ENCODE measurements around the gene FANCC.

The FANCC gene

DNA sequence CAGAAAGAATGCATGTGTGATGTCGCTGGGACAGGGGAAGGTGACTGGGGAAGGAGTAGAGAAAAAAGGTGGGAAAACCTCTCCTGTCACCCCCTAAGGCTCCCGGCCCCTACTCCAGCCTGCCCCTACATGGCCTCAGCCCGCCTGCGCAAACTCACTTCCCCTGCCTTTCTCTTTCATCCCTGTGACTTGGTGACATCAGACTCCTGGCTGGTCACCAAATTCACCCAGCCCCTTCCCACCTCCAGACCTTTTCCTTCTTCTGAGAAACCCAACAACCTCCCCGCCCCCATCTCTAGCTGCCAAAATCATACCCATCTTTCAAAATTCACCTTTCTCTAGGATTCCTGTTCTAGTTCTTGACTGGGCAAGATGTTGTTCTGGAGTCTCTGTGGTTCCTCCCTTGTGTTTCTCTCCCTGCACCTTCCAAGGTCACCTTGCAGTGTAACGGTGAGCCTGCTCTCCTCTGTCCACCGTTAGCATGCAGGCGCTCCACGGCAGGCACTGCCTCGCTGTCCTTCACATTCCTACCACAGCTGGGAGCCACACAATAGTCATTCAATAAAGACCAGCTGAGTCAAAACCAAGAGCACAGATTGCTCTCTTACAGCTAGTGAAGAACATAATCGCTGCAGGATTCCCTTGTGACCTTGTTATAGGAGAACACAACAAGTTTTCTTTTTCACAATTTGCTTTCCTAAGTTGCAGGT, 134.5 kb downstream of the FANCC start:
- no peak for DNase-seq

DNA sequence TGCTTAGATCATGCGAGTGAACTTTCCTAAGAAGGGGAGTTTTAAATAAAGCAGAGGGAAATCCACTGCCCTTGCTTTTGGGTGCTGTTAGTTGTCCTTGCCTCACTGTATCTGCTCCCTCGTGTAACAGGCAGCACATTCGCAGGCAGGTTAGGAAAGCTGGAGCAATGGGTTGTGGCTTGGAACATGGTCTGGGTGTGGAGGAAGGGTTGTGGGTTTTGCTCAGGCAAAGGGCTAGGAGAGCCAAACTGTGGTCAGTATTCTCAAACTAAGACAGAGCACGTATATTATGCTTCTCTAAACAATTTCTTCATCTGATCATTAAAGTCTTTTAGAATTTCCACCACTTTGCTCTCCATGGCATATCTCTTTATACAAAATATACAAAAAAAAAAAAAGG, 135.7 kb downstream of the FANCC start:
- no peak for DNase-seq

DNA sequence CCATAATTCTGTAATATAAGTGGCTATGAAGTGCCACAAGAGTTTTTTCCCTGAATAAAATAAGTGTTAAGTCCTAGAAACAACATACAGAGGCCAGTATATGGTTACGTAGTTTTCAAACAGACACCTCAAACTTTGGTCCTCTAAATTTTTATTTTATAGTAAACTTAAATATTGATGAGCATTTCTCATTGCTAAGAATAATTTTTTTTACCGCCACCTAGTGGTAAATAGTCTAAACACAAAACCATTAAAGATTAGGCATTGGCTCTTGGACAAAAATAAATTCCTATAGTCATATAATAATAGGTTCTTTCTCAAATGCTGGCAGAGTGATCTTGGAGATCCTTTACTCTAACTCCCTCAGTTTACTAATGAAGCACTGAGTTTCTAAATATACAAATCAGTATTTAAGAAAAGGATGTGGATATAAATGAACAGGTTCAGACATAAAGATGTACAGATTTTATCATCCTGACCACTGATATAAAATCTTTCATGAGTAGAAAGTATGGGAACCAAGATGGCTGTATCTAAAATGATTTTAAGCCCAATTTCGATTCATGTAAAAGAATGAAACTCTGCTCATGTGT, 136.2 kb downstream of the FANCC start:
- DNase-seq = no peak

DNA sequence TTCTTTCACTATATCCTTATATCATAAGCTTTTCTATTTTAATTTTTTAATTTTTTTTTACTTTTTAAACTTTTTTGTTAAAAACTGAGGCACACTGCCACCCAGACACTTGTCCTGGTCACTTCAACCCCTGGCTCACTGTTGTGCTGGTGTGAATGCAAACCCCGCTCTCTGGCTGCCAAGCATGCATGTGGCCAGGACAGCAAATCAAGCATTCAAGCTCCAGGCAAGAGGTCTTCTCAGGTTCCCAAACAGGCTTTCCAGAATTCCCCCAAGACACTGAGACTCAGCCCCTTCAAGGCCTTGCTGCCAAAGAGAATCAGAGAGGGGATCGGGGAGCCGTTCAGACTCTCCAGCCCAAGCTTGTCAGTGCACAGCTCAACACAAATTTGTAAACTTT, 139.9 kb downstream of the FANCC start:
- DNase-seq = no peak

DNA sequence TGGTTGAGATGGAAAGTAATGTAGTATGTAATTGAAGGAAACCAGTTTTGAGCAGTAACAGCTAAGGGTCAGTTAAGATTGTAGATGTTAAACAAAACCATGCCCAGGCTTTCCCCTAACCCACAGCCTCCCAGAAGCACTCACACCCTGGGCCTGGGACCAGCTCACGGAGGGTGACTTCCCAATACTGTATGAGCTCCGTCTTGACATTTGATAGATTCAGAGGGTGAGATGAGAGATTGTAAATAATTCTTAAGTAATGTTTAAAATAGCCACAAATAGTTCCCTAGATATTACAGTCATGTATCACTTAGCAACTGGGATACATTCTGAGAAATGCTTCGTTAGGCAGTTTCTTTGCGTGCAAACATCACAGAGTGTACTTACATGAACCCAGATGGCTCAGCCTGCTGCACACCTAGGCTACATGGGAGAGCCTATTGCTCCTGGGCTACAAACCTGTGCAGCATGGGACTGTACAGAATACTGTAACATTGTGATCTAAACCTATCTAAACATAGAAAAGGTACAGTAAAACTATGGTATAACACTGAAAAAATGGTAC, 140.7 kb downstream of the FANCC start:
- no peak for DNase-seq

DNA sequence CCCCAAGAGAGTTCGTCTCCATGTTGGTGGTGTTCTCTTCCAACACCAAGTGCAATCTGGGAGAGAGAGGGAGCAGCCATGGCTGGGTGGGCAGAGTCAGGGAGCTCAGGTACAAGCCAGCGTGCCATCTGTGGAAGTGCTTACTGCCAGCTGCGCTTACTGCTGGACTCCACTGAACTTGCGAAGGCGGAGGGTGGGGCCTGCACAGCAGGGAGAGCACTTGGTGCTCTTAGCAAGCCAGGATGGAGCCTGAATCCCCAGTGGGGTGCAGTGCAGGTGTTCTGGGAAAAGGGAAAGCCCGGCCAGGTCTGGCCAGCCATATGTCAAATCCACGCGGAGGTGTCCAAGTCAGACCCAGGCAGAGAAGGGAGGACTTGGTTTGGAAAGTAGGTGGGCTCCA, 142.0 kb downstream of the FANCC start:
- DNase-seq = no peak

DNA sequence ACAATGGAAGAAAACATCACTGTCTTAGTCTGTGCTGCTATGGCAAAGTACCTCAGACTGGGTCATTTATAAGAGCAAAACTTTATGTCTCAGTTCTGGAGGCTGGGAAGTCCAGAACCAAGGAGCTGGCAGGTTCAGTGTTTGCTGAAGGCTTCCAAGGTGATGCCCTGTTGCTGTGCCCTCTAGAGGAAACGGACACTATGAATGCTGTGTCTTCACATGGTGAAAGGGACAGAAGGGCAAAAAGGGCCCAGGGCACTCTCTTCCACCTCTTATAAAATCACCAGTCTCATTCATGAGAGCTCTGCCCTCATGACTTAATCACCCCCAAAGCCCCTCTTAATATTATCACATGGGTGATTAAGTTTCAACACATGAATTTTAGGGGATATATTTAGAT, 143.5 kb downstream of the FANCC start:
- no peak for DNase-seq

DNA sequence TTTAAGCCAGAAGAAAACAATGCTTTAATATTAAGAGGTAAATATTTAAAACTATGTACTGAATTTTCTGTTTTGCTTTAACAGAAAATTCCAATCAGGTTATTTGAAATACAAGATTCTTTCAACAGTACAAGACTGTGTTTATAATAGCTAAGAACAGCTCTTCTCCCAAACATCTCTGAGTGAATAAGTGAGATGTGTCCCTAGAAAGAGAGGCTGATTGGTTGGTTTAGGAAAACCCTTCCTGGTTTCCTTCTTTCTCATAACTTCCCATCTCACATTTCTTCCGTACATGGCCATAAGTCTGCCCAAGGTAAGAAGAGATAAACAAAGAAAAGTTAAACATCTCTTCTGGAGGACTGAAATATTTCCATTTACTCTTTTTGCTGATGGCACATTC, 145.9 kb downstream of the FANCC start:
- DNase-seq = no peak

DNA sequence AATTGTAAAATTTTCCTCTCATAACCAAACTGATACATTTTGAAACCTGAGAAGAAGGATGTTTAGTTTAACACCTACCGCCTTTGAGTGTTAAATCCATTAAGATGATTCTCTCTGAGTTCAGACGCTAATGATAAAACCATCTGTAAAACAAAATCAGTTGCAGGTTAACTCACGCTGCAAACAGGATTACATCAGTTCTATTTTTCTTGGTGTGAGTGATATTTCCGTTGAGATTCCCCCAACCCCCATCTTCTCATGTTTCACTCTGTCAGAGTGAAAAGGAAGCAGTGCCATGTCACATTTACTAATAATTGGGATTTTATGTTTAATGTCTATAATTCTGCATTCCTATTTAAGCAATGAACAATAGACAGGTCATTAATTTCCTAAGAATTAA, 146.5 kb downstream of the FANCC start:
- DNase-seq = no peak

DNA sequence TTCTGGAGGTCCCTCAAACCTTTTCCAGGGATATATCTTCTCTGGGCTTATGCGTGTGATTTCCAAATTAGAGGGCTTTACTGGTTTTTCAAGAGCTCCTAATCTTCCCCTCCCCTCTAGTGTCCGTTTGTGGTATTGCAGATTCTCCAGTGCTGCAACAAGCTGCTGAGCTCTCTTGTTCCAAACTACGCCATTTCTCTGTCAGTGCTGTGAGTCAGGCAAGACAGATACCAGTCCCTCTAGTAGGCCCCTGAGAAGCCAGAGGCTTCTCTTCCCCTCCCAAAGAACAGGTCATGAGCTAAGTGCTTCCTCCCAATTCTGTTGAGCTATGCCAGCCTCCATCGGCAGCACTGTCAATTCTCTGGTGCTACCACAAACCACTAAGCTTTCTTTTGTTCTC, 149.5 kb downstream of the FANCC start:
- peak; percentile 38 for DNase-seq

DNA sequence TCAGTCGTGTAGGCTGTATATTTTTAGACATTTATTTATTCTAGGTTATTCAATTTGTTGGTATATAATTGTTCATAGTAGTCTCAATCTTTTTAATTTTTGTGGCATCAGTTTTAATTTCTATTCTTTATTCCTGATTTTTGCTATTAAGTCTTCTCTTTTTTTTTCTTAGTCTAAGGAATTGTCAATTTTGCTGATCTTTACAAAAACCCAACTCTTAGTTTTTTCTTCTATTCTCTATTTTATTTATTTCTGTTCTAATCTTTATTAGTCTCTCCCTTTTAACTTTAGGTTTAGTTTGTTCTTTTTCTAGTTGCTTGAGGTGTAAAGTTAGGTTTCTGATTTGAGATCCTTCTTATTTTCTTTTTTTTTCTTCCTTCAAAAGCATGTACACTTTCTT, 152.5 kb downstream of the FANCC start:
- DNase-seq = no peak

DNA sequence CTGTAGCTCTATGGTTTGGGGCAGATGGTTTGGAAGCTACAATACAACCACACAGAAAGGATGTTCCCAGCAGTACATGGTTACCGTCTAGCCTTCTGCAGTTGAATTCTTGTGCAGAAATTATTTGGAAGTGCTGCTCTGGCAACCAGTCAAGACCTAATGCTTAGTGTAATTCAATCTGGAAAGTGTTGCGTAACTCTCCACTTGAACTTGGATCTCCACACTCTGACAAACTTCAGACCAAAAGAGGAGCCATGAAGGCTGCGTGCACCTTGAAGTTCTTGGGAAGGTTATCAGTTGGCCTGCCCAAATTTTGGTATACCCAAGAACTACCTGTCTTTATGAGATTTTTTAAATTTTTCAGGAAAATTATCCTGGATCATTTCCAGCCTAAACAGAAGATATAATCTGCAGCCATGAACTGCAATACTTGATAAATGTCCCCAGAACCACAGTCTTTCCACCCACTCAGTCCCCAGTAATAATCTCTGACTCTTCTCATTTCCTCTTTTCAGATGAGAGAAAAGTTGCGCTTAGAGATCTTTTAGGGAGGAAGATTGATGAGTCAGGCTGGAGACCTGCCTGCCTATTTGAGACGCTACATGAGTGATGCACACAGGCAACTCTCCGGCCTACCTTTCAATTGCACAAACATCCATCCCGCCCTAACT, 159.9 kb downstream of the FANCC start:
- DNase-seq = no peak

DNA sequence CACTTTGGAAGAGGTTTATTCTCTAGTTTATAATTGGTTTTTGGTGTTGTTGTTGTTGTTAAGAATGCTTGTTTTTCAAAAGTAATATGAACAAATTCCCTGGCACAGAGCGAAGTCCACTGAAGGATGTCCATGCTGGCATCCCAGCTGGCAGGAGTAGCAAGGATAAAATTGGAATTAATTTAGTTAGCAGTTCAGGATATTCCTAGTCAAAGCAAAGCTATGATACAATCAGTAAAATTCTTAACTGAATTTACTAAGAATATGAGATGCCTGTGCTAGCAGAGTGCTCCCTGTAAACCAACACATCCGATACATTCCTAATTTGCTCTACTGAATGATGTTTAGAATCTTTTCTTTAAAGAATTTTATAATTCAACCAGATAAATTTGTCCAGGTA, 161.4 kb downstream of the FANCC start:
- DNase-seq = no peak

DNA sequence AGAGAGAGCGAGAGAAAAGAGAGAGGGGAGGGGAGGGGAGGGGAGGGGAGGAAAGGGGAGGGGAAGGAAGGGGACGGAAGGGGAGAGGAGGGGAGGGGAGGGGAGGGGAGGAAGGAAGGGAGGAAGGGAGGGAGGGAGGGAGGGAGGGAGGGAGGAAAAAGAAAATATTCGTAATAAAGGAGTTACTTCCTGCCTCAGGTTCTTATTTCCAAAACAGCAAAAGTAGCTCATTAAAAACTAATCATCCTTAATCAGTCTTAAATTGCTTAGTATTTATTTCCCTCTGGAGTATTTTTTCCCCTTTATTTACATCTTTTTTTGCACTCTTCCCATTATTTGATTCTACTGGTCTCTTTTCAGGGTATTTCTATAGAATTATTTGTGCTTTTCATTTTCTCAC, 162.3 kb downstream of the FANCC start:
- DNase-seq = no peak

DNA sequence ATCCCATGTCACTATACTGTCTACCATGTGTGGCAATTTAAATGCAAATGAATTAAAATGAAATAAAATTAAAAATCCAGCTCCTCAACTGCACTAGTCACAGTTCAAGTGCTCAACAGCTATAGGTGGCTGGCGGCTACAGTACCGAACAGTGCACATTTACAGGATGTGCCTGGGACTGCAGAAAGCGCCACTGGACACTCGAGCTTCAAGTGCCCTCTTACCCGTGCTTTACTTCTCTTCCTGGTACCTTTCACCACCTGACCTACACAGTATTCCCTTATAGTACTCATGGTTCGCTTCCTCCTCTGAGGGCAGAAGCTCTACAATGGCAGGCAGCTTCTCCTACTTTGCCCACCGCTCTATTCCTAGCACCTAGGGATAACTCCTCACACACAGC, 166.6 kb downstream of the FANCC start:
- no peak for DNase-seq

DNA sequence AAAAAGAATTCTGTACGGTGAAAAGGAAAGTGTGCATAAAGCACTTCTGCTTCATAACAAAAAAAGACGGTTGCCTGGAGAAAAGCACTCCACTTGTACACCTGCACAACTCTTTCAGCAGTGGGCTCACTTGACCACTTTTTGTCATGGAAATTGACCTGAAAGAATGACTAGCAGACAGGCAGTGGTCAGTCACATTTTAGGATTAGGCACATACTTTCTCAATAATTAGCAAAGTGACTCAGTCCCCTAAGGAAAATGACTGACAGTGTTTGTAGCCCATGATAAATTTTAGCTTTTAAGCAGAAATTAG, 169.3 kb downstream of the FANCC start:
- no peak for DNase-seq

DNA sequence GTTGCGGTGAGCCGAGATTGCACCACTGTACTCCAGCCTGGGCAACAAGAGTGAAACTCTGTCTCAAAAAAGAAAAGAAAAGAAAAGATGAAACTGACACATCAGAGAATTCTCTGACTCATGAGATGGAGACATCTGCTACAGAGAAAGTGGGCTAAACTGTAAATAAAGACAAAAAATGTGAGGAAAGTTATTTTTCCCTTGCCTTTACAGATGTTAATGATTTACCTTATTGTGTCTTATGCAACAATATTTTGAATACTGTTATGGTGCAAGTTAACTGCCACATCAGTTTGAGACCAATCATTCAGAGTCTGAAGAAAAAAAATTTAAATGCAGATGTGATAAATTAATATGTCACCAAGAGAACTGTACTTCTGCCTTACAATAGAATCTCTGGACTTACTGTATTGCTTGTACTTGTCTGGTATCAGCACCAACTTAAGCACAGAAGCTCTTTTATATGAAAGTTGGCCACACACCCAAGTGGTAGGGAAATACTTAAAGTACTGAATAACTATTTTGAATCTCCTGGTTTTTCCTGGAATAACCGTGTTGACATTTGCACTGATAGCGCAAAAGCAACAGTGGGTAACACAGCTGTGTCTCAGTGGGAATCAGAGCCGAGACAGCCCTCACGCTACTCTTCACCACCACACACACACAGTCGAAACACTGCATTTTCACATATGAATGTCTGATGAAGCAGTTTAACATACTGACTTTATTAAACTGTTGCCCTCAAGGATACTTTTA, 169.9 kb downstream of the FANCC start:
- no peak for DNase-seq

DNA sequence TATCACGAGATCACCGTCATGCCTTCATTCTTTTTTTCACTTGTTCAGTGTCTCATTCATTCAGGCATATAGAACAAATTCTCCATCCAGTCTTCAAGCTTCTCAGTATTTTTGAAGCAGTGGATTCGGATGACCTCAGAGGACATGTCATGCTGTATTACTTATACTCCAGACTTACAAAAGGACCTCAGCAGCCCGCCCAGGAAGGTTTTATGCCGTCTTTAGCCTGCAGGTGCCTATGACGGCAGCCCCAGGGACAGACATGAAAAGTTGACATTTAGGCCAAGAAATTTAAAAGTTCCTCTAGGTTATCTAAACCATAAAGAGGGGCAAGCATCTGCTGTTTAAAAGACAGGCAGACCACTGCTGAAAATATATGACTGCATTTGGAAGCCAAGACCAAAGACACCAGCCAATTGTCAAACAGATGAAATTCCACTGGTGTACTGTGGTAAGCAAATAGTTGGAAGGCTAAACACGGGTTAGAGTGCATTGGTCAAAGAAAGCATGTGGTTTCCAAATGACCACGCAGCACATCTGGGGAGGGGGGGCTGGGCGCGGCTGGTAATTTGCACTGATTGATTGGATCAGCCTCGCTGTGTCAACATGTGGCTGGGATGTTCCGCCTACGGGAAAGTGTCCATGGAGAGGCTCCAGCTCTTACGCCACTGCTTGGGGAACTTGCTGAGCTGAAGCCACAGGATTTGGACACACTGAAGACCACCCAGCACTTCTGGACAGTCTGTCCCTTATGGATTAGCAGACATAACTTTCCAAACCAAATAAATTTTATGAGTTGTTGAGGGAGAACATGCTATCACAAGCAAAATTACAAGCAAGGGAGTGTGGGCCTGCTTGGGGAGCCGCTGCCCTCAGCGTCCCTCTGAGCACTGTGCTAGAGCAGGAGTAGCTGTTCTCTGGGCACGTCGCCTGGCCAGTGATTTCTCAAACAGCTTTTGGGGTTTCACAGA, 173.6 kb downstream of the FANCC start:
- DNase-seq = no peak

DNA sequence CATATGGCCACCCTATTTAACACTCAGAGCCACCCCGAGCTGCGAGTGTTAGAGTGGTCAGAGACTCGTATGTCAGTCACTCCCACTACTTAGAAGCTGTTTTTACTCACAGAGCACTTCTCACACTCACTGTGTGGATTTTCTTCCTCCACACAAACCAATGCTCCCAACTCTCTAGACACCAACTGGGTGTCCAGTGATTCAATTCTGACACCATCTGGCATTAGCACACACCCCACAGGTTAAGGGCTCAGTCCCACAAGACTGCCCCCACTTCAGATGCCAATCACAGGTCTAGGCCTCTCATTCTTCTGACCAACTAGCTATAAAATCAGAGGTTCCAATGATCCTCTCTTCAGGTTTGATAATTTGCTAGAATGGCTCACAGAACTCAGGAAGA, 174.8 kb downstream of the FANCC start:
- no peak for DNase-seq

DNA sequence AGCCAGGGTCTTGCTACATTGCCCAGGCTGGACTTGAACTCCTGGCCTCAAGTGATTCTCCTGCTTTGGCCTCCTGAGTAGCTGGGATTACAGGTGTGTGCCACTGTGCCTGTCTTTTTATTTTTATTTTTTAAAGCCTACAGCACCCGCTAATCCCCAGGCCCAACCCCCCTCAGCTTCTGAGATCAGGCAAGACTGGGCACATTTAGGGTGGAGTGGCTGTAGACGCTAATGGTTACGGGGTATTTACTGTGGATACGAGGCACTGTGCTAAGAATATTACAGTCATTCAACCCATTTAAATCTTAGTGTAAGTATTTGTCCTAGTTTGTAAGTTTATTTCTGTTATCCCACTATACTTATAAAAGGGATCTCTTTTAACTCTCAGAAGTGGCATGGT, 175.2 kb downstream of the FANCC start:
- DNase-seq = no peak

DNA sequence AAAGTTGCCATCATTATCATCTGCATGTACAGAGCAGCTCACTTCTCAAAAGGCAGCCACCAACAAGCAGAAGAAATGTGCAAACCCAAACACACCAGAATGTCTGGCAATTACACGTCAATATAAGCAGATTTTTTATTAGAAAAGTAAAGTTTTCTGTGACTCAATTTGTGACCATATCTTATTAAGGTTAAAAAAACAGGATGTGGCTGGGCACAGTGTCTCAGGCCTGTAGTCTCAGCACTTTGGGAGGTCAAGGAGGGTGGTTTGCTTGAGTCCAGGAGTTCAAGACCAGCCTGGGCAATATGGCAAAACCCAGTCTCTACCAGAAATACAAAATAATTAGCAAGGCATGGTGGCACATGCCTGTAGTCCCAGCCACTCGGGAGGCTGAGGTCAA, 176.7 kb downstream of the FANCC start:
- DNase-seq = no peak

DNA sequence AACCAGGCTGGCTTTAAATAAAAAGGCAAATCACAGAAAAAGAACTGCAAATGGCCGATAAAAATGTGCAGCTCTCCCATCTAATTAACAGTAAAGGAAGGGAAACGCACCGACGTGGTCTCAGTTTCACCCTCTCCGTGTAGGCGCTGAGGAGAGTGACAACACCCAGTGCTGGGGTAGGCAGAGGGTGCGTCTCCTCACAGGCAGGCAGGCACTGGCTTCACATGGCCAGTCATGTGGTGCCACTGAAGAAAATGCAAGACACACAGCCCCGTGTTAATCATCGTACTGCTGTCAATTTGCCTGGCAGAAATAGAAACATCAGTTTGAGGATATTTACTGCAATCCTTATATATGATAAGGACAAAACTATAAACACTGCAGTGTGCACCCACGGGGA, 178.4 kb downstream of the FANCC start:
- DNase-seq = no peak

All from CD4-positive, alpha-beta T cell treated with Interleukin-6 for 4 hours (primary cell).